C4-2B (cell line): ENCODE results near the gene IGF2.

Experiments used
- CTCF ChIP-seq: fragments of 450-650 bp; conservative IDR thresholded peaks from 2 replicates; pipeline ENCODE4 v1.5.1; 2017; ENCODE audit warnings: mild to moderate bottlenecking
- ZFX ChIP-seq: fragments of 450-650 bp; IDR thresholded peaks from 2 replicates; pipeline ENCODE4 v1.6.1; 2017

GRCh38 chr11:2128511-2129307 is 10.5 kb downstream of the IGF2 start:
- TF ChIP-seq CTCF (no peak), ZFX (no peak)
